ENCODE results near the gene PDE1A. TPM values are rescaled to one million over a fixed set of nuclear protein-coding genes. Genes with fewer than 3 reads are reported as not detected.

Gene PDE1A
- polyA plus RNA-seq, 1 experiment: 4.3 TPM

GRCh38 chr2:182248898-182249297, 177.9 kb downstream of the PDE1A start:
- no peaks in the 10 kb centered on the region for H3K27me3 ChIP-seq (ENCODE audit: control insufficient read depth, insufficient read depth, low read length)
- H3K27ac ChIP-seq (ENCODE audit: low read depth, low read length): no peak overlapping the region
- TF ChIP-seq CTCF (IDR thresholded peaks at IDR 0.05; ENCODE audit: low read depth, low read length): no peak
- no peak for DNase-seq (ENCODE audit: low read depth, low spot score)
- POLR2A ChIA-PET: no interaction called here
- no peaks in the 10 kb centered on the region for H3K9me3 ChIP-seq (ENCODE audit: control insufficient read depth, insufficient read depth, low read length)
- H3K4me3 ChIP-seq (ENCODE audit: low read depth, low read length): no peak overlapping the region
- CTCF ChIA-PET: interaction anchor here (0.6 to 1.3 kb wide), 3 partner anchors 9 to 345 kb away, joined by 3 read pairs; no protein-coding TSS in a partner anchor

GRCh38 chr2:182248362-182248761, 178.5 kb downstream of the PDE1A start:
- Histone ChIP-seq H3K27me3 (ENCODE audit: control insufficient read depth, insufficient read depth, low read length) (no peaks in the 10 kb centered on the region), H3K27ac (ENCODE audit: low read depth, low read length) (no peak overlapping the region), H3K9me3 (ENCODE audit: control insufficient read depth, insufficient read depth, low read length) (no peaks in the 10 kb centered on the region), H3K4me3 (ENCODE audit: low read depth, low read length) (no peak overlapping the region)
- no peak for DNase-seq (ENCODE audit: low read depth, low spot score)
- no peak for TF ChIP-seq CTCF (IDR thresholded peaks at IDR 0.05; ENCODE audit: low read depth, low read length)
- CTCF ChIA-PET: interaction anchor here (1.0 to 1.3 kb wide), 2 partner anchors 10 to 62 kb away, joined by 3 read pairs; no protein-coding TSS in a partner anchor
- POLR2A ChIA-PET: no interaction called here

GRCh38 chr2:182247831-182248230, 179.0 kb downstream of the PDE1A start:
- DNase-seq (ENCODE audit: low read depth, low spot score): no peak
- CTCF ChIA-PET: no interaction called here
- POLR2A ChIA-PET: no interaction called here
- no peaks in the 10 kb centered on the region for H3K27me3 ChIP-seq (ENCODE audit: control insufficient read depth, insufficient read depth, low read length)
- no peak overlapping the region for H3K27ac ChIP-seq (ENCODE audit: low read depth, low read length)
- no peaks in the 10 kb centered on the region for H3K9me3 ChIP-seq (ENCODE audit: control insufficient read depth, insufficient read depth, low read length)
- no peak overlapping the region for H3K4me3 ChIP-seq (ENCODE audit: low read depth, low read length)
- no peak for TF ChIP-seq CTCF (IDR thresholded peaks at IDR 0.05; ENCODE audit: low read depth, low read length)

GRCh38 chr2:182245963-182246362, 180.9 kb downstream of the PDE1A start:
- no peak for DNase-seq (ENCODE audit: low read depth, low spot score)
- no peaks in the 10 kb centered on the region for H3K9me3 ChIP-seq (ENCODE audit: control insufficient read depth, insufficient read depth, low read length)
- no peak overlapping the region for H3K27ac ChIP-seq (ENCODE audit: low read depth, low read length)
- no peak for TF ChIP-seq CTCF (IDR thresholded peaks at IDR 0.05; ENCODE audit: low read depth, low read length)
- no peak overlapping the region for H3K4me3 ChIP-seq (ENCODE audit: low read depth, low read length)
- ChIA-PET CTCF (no interaction called here), POLR2A (no interaction called here)
- H3K27me3 ChIP-seq (ENCODE audit: control insufficient read depth, insufficient read depth, low read length): no peaks in the 10 kb centered on the region

- no peak overlapping the region for H3K27ac ChIP-seq (ENCODE audit: low read depth, low read length)
- H3K9me3 ChIP-seq (ENCODE audit: control insufficient read depth, insufficient read depth, low read length): no peaks in the 10 kb centered on the region
- CTCF ChIA-PET: no interaction called here
- TF ChIP-seq CTCF (IDR thresholded peaks at IDR 0.05; ENCODE audit: low read depth, low read length): no peak
- H3K4me3 ChIP-seq (ENCODE audit: low read depth, low read length): no peak overlapping the region
- no peak for DNase-seq (ENCODE audit: low read depth, low spot score)
- POLR2A ChIA-PET: no interaction called here
- H3K27me3 ChIP-seq (ENCODE audit: control insufficient read depth, insufficient read depth, low read length): no peaks in the 10 kb centered on the region
Observed at GRCh38 chr2:182242609-182243008, 184.2 kb downstream of the PDE1A start.

Measured in AG04450 (cell line).